Measurements from ENCODE around the gene EPN1. TPM values are rescaled to one million over a fixed set of nuclear protein-coding genes. Genes with fewer than 3 reads are reported as not detected.

Gene EPN1
- total and polyA plus RNA-seq, 9 of the 15 experiments (the other 6 are each of a cell fraction or from before 2014, with no cell fraction given), result 0.08 to 138 (median 12.7) TPM

GRCh38 chr19:55640577-55641425, 34.2 kb upstream of the EPN1 start, which contains the start of gene ZNF580 (continued):
- peak; percentile 79 for TF ChIP-seq ZBTB40 (IDR thresholded peaks at IDR 0.05)
- TF ChIP-seq ZBTB40 (CRISPR knock-in tag; IDR thresholded peaks at IDR 0.05), result no peak
- TF ChIP-seq ZNF75A (CRISPR knock-in tag; IDR thresholded peaks at IDR 0.05), result no peak
- no peak for TF ChIP-seq L3MBTL2 (IDR thresholded peaks at IDR 0.05)
- TF ChIP-seq NCOR1 (IDR thresholded peaks at IDR 0.05), result no peak; the same call in 1 of the 2 replicates
- TF ChIP-seq PML (IDR thresholded peaks at IDR 0.05; ENCODE audit: low read length), result 0 out of 2 replicates have a peak, but pooled peaks have one; percentile 20
- TF ChIP-seq NR4A1 (CRISPR knock-in tag; IDR thresholded peaks at IDR 0.05), result no peak
- TF ChIP-seq NR4A1 (tag; IDR thresholded peaks at IDR 0.05), result no peak
- 0 out of 2 replicates have a peak, but pooled peaks have one; percentile 58 for TF ChIP-seq RB1 (IDR thresholded peaks at IDR 0.05; ENCODE audit: low read depth)
- no peak for TF ChIP-seq ZNF699 (CRISPR knock-in tag; IDR thresholded peaks at IDR 0.05; ENCODE audit: insufficient replicate concordance)
- no peak for TF ChIP-seq ZHX1 (conservative IDR thresholded peaks at IDR 0.05; ENCODE audit: low read length)
- peak; percentile 55; the same call in 1 of the 2 replicates for TF ChIP-seq PHF8 (IDR thresholded peaks at IDR 0.05; ENCODE audit: borderline replicate concordance, low read length)
- no peak for TF ChIP-seq MCM5 (IDR thresholded peaks at IDR 0.05; ENCODE audit: low read depth)
- TF ChIP-seq ZNF121 (CRISPR knock-in tag; conservative IDR thresholded peaks at IDR 0.05), result no peak
- no peak for TF ChIP-seq HDAC2 (IDR thresholded peaks at IDR 0.05)
- no peak for TF ChIP-seq ELK3 (CRISPR knock-in tag; IDR thresholded peaks at IDR 0.05)
